Activated naive CD4-positive, alpha-beta T cell treated with anti-CD3 and anti-CD28 coated beads for 36 hours (primary cell): ENCODE results near the gene ANKRD13A. TPM values are rescaled to one million over a fixed set of nuclear protein-coding genes. Genes with fewer than 3 reads are reported as not detected.

Experiments
- CTCF ChIA-PET: fragments of 350-600 bp; sonication (Branson Sonifier 250); formaldehyde crosslinking; loops from one replicate; lab custom pipeline; 2021; ENCODE audit warnings: antibody characterized with exemption; lab: Charles Lee
- DNase-seq: peaks from one replicate; pipeline ENCODE4 v3.0.0-alpha.2; 2020
- H3K27ac Mint-ChIP-seq: one replicate; pipeline ENCODE4 v1.8.0; 2021; ENCODE audit warnings: mild to moderate bottlenecking, mixed read lengths
- H3K27me3 Mint-ChIP-seq: one replicate; pipeline ENCODE4 v1.8.0; 2021; ENCODE audit warnings: low read depth, mixed read lengths
- H3K36me3 Mint-ChIP-seq: one replicate; pipeline ENCODE4 v1.8.0; 2021; ENCODE audit warnings: low read depth, mixed read lengths
- H3K4me1 Mint-ChIP-seq: one replicate; pipeline ENCODE4 v1.8.0; 2021; ENCODE audit warnings: low read depth, mixed read lengths
- H3K4me3 Mint-ChIP-seq: one replicate; pipeline ENCODE4 v1.8.0; 2021; ENCODE audit warnings: mild to moderate bottlenecking, moderate library complexity, mixed read lengths
- H3K9me3 Mint-ChIP-seq: one replicate; pipeline ENCODE4 v1.8.0; 2021; ENCODE audit warnings: mixed read lengths
- intact Hi-C: fragments of 100-400 bp; cut with micrococcal nuclease; formaldehyde crosslinking; loops from one replicate; pipeline ENCODE4 v1.15.1; 2023
- total RNA-seq, 2 experiments: library from RNA; stranded (reverse); gene quantifications; one replicate each; pipeline ENCODE4 v1.2.3, GENCODE V29; 2021

The ANKRD13A gene
- total RNA-seq, 2 experiments from 2014 or later = 28.3 to 31.5 TPM

DNA sequence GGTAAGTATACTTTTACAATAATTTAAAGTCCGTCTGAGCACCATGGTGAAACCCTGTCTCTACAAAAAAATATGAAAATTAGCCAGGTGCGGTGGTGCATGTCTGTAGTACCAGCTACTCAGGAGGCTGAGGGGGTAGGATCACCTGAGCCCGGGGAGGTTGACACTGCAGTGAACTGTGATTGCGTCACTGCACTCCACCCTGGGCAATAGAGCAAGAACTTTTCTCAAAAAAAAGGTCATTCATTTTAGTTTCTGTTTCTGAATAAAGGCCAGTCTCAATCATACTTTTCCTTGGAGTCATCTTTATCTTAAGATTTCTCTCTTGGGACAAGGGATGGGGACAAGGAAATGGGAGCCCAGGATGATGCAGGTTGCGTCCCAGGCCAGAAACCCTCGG, 12.9 kb downstream of the ANKRD13A start:
- intact Hi-C loops = no loop called here
- no peaks in the 10 kb centered on the region for H3K27me3 Mint-ChIP-seq
- CTCF ChIA-PET = no interaction called here
- peaks cover 66% of the 10 kb centered on the region for H3K4me1 Mint-ChIP-seq
- H3K27ac Mint-ChIP-seq = no peak overlapping the region
- H3K36me3 Mint-ChIP-seq = peaks cover 20% of the 10 kb centered on the region
- no peak overlapping the region for H3K4me3 Mint-ChIP-seq
- H3K9me3 Mint-ChIP-seq = no peaks in the 10 kb centered on the region
- DNase-seq = no peak

DNA sequence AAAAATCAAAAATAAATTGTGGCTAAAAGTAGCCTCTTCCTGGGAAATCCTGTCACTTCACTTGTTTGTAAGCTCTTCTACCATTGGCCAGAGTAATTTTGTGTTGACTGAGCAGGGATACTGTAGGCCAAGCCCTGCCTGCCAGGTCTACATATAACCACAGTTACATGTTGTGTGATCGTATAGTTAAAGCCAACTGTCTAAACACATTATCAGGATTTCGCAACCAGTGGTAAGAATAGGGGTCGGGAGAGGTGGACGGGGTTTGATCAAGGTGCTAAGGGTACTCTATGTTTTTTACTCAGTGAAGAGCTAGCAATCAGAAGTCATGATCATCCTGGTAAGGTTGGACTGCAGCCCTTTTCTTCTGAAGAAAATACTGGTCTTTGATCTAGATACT, 13.4 kb downstream of the ANKRD13A start:
- Mint-ChIP-seq H3K4me1 (peaks cover 65% of the 10 kb centered on the region), H3K9me3 (no peaks in the 10 kb centered on the region), H3K27ac (peak overlapping the region; percentile 27), H3K4me3 (no peak overlapping the region), H3K36me3 (peaks cover 20% of the 10 kb centered on the region), H3K27me3 (no peaks in the 10 kb centered on the region)
- intact Hi-C loops = no loop called here
- DNase-seq = no peak
- CTCF ChIA-PET = interaction anchor here (1.0 kb wide), 1 partner anchor 45 kb away, joined by 3 read pairs; no protein-coding TSS in a partner anchor

DNA sequence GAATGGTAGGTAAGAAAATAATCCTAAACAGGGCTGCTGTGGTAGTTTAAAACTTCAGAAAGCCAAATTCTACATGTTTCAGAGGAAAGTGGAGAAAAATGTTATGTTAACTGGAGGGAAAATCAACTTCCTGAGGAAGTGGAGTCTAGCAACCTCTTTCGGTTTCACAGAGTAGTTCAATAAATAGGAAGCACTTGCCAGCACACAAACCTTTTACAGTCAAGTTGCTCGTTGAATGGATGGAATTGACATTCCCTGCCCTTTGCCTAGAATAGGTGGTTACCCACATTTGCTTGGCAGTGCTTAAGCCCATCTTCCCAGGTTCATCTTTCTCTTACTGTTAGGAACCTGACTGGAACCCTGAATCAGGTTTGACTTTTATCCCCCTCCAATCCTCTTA, 15.9 kb downstream of the ANKRD13A start:
- H3K4me1 Mint-ChIP-seq = peaks cover 42% of the 10 kb centered on the region
- intact Hi-C loops = loop anchor here (1.0 kb wide), 1 partner anchor 81 kb away; no protein-coding TSS in a partner anchor
- no peaks in the 10 kb centered on the region for H3K27me3 Mint-ChIP-seq
- DNase-seq = no peak
- CTCF ChIA-PET = interaction anchor here (0.7 kb wide), 1 partner anchor 9 kb away, joined by 4 read pairs; no protein-coding TSS in a partner anchor
- H3K27ac Mint-ChIP-seq = peak overlapping the region; percentile 20
- no peaks in the 10 kb centered on the region for H3K9me3 Mint-ChIP-seq
- H3K36me3 Mint-ChIP-seq = peaks cover 19% of the 10 kb centered on the region
- no peak overlapping the region for H3K4me3 Mint-ChIP-seq

DNA sequence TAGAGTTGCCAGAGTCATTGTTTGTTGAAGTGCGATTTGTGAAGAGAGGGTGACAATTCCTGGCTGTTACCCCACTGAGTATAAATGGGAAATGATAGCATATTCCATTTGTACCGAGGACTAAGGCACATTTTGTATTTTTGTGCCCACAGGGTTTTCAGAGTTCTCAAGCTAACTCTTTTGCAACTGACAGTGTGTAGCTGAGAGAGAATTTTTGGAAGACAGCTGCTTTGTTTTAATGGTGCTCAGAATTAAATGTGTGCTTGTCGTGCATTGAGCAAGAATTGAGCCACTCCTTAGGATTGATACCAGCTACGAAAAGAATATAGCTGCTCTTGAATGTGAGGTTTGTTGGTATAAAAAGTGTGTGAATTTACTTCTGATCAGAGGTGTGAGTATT, 21.7 kb downstream of the ANKRD13A start:
- DNase-seq = no peak
- H3K27ac Mint-ChIP-seq = no peak overlapping the region
- peaks cover 10% of the 10 kb centered on the region for H3K36me3 Mint-ChIP-seq
- no peak overlapping the region for H3K4me3 Mint-ChIP-seq
- intact Hi-C loops = no loop called here
- H3K4me1 Mint-ChIP-seq = peaks cover 13% of the 10 kb centered on the region
- no peaks in the 10 kb centered on the region for H3K27me3 Mint-ChIP-seq
- H3K9me3 Mint-ChIP-seq = no peaks in the 10 kb centered on the region
- CTCF ChIA-PET = no interaction called here

DNA sequence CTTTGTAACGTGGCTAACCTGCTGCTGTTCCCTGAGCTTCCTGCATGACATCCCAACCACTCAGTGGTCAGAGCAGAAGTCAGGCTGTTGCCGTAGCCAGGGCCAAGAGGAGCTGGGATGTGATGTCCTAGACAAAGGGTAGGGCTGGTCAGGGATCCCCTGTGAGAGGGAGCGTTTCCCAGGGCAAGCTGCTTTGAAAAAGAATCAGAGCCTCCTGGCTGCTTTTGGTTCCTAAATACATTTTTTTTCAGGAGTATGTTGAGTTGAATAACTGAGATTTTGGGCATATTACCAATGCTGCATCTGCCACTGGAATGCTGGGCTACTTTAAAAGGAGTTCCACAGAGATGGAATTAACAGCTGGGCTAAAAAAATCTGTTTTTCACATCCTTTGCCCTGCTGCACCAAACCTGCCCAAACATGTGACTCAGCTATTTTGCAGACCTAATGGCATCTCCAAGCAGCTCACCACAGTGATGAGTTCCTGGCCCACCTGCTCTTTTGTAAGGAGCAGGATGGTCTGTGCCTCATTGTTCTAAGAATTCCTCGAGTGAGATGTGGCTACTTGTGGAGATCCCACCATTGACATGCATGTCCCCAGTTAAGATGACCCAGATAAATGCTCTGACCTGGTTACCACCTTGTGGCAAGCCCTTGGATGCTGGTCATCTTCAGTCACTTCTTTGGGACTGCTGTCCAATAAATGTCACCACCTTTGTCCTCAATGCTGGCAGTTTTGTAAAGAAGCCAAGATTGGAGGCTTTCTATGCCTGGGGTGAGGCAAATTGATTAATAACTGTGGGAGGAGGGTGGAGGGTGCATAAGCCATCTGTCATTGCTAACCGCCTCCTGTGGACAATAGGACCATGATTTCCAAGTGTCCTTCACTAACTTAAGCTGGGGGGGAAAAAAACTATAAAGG, 24.1 kb downstream of the ANKRD13A start:
- CTCF ChIA-PET = interaction anchor here (0.7 to 1.5 kb wide), 5 partner anchors 10 to 408 kb away, joined by 3 to 6 read pairs (median 3); no protein-coding TSS in a partner anchor
- intact Hi-C loops = no loop called here
- no peak overlapping the region for H3K27ac Mint-ChIP-seq
- no peak for DNase-seq
- H3K27me3 Mint-ChIP-seq = no peaks in the 10 kb centered on the region
- peaks cover 21% of the 10 kb centered on the region for H3K4me1 Mint-ChIP-seq
- H3K4me3 Mint-ChIP-seq = no peak overlapping the region
- peaks cover 16% of the 10 kb centered on the region for H3K36me3 Mint-ChIP-seq
- H3K9me3 Mint-ChIP-seq = no peaks in the 10 kb centered on the region

DNA sequence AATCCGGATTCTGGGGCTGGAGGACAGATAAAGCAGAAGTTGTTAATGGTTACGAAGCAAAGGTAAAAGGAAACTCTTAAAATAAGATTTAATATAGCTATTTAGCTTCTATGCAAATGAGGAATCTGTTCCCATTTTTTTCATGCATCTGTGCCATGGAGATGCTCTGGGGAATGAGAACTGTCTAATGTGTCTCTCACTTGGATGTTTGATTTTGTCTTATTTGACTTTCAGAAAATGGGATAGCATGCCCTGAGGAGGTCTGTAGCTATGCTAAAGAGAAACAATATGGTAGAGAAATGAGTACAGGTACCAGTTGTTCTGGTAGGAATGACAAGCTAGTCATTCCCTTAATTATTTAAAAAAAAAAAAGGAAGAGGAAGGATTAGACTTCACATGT, 24.8 kb downstream of the ANKRD13A start:
- H3K27ac Mint-ChIP-seq = no peak overlapping the region
- DNase-seq = no peak
- CTCF ChIA-PET = interaction anchor here (0.6 to 1.5 kb wide), 7 partner anchors 8 to 408 kb away, joined by 3 to 4 read pairs (median 3); no protein-coding TSS in a partner anchor
- H3K4me1 Mint-ChIP-seq = peaks cover 21% of the 10 kb centered on the region
- intact Hi-C loops = no loop called here
- H3K9me3 Mint-ChIP-seq = no peaks in the 10 kb centered on the region
- no peaks in the 10 kb centered on the region for H3K27me3 Mint-ChIP-seq
- H3K36me3 Mint-ChIP-seq = peaks cover 18% of the 10 kb centered on the region
- no peak overlapping the region for H3K4me3 Mint-ChIP-seq

DNA sequence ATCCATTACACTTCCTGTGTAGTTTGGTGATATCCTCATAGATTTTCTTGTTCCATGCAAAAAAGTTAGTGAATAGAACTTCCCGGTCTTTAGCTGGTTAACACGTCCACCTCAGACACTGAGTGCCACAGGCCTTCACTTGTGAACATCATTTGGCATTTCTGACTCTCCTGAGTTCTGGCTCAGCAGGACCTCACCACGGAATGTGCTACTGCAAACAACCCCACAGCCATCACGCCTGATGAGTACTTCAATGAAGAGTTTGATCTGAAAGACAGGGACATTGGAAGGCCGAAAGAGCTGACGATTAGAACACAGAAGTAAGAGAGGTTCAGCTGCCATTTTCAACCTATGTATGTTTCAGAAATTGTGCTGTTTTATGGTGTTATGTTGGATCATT, 29.1 kb downstream of the ANKRD13A start:
- intact Hi-C loops = no loop called here
- H3K4me1 Mint-ChIP-seq = peaks cover 24% of the 10 kb centered on the region
- no peak overlapping the region for H3K4me3 Mint-ChIP-seq
- peak overlapping the region; percentile 19 for H3K27ac Mint-ChIP-seq
- CTCF ChIA-PET = interaction anchor here (1.1 kb wide), 1 partner anchor 24 kb away, joined by 4 read pairs; no protein-coding TSS in a partner anchor
- no peaks in the 10 kb centered on the region for H3K27me3 Mint-ChIP-seq
- DNase-seq = no peak
- no peaks in the 10 kb centered on the region for H3K9me3 Mint-ChIP-seq
- peaks cover 17% of the 10 kb centered on the region for H3K36me3 Mint-ChIP-seq

DNA sequence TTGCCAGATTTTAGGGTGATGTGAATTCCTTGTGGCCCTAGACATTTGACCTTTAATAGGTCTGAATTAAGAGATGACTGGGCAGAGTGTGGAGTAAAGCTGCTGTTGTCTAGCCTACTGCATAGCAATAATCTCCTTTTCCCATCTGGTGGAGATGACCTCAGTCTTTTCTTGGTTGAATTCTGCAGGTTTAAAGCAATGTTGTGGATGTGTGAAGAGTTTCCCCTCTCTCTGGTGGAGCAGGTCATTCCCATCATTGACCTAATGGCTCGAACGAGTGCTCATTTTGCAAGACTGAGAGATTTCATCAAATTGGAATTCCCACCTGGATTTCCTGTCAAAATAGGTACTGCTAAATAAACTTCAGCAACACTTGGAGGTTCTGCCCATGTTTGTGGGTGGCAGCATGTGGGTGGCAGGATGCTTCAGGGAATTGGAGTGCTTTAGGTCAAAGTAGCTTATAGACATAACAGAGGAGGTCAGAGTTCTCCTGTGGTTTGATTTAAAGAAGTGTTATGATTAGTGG, 30.1 kb downstream of the ANKRD13A start:
- Mint-ChIP-seq H3K36me3 (peaks cover 21% of the 10 kb centered on the region), H3K27ac (no peak overlapping the region)
- CTCF ChIA-PET = interaction anchor here (0.5 to 1.1 kb wide), 2 partner anchors 25 to 576 kb away, joined by 3 to 4 read pairs; no protein-coding TSS in a partner anchor

DNA sequence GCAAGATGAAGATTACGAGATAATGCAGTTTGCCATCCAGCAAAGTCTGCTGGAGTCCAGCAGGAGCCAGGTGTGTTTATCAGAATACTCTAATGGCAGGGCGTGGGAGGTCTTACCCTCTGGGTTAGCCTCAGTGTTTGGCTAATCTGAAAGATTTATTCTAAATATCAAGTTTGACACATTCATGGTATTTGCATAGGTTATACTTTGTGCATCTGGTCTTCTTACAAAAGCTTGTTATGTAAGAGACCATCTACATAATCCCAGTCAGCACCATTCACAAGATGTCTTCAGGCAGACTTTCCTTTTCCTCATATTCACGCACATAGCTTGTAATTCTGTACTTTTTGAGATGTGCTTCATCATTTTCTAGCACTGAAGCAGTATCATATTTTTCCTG, 34.7 kb downstream of the ANKRD13A start:
- no peaks in the 10 kb centered on the region for H3K27me3 Mint-ChIP-seq
- intact Hi-C loops = no loop called here
- no peaks in the 10 kb centered on the region for H3K9me3 Mint-ChIP-seq
- H3K4me3 Mint-ChIP-seq = no peak overlapping the region
- H3K4me1 Mint-ChIP-seq = peaks cover 8% of the 10 kb centered on the region
- H3K36me3 Mint-ChIP-seq = peaks cover 21% of the 10 kb centered on the region
- DNase-seq = no peak
- H3K27ac Mint-ChIP-seq = no peak overlapping the region
- CTCF ChIA-PET = interaction anchor here (0.6 kb wide), 1 partner anchor 9 kb away, joined by 3 read pairs; no protein-coding TSS in a partner anchor

More for the DNA sequence above, 30.1 kb downstream of the ANKRD13A start:
- Mint-ChIP-seq H3K9me3 (no peaks in the 10 kb centered on the region), H3K4me3 (no peak overlapping the region), H3K4me1 (peaks cover 18% of the 10 kb centered on the region), H3K27me3 (no peaks in the 10 kb centered on the region)
- intact Hi-C loops = no loop called here
- no peak for DNase-seq

DNA sequence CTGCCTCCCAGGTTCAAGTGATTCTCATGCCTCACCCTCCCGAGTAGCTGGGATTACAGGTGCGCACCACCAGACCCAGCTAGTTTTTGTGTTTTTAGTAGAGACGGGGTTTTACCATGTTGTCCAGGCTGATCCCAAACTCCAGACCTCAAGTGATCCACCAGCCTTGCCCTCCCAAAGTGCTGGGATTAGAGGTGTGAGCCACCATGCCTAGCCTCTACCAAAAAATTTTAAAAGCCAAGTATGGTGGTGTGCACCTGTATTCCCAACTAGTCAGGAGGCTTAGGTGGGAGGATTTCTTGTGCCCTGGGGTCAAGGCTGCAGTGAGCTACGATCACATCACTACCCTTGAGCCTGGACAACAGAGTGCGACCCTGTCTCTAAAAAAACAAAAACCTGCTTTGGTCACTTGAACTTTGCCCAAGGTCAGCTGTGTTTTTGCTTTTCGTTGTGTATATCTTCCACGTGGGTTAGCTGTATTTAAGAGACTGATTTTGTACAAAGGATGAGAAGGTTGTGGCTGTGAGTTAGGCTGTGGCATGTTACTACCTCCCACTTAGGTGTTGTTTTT, 36.4 kb downstream of the ANKRD13A start:
- H3K4me3 Mint-ChIP-seq = no peak overlapping the region
- H3K27ac Mint-ChIP-seq = no peak overlapping the region
- CTCF ChIA-PET = interaction anchor here (0.5 to 0.9 kb wide), 4 partner anchors 31 to 230 kb away, joined by 3 to 4 read pairs (median 3); no protein-coding TSS in a partner anchor
- H3K4me1 Mint-ChIP-seq = peaks cover 22% of the 10 kb centered on the region
- no peak for DNase-seq
- H3K9me3 Mint-ChIP-seq = no peaks in the 10 kb centered on the region
- H3K27me3 Mint-ChIP-seq = no peaks in the 10 kb centered on the region
- intact Hi-C loops = no loop called here
- peaks cover 17% of the 10 kb centered on the region for H3K36me3 Mint-ChIP-seq

DNA sequence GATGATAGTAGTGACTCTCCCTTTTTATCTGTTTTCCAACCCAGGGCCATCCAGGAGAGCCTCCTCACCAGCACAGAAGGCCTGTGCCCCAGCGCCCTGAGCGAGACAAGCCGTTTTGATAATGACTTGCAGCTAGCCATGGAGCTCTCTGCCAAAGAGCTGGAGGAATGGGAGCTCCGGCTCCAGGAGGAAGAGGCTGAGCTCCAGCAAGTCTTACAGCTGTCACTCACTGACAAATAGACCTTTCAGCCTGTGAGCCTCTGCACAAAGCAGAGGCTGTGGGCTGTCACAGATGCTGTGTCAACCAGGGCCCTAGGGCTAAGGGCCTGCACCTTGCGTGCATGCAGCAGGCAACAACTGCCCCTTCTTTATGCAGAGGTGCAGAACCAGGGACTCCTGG, 38.1 kb downstream of the ANKRD13A start:
- H3K4me1 Mint-ChIP-seq = peaks cover 30% of the 10 kb centered on the region
- no peak overlapping the region for H3K27ac Mint-ChIP-seq
- H3K36me3 Mint-ChIP-seq = peaks cover 18% of the 10 kb centered on the region
- H3K4me3 Mint-ChIP-seq = no peak overlapping the region
- CTCF ChIA-PET = interaction anchor here (1.0 to 1.5 kb wide), 2 partner anchors 11 to 97 kb away, joined by 3 to 4 read pairs; no protein-coding TSS in a partner anchor
- H3K27me3 Mint-ChIP-seq = no peaks in the 10 kb centered on the region
- DNase-seq = no peak
- no peaks in the 10 kb centered on the region for H3K9me3 Mint-ChIP-seq
- intact Hi-C loops = no loop called here

DNA sequence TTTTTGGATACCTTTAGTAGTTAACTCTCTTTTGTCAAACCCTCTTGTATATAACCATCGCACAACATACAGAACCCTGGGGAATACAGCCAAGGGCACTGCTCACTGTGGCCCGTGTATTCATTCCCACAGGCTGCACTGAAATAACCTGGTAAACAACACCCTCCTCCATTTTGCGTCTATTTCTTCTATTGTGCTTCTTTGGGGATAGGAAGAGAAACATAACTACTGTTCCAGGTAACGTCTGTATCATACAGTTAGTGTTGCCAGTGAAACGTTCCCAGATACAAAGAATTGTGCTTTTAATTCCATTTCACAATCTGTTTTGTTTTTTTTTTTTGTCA, 39.5 kb downstream of the ANKRD13A start:
- no peak overlapping the region for H3K4me3 Mint-ChIP-seq

More for the DNA sequence above, 39.5 kb downstream of the ANKRD13A start:
- Mint-ChIP-seq H3K9me3 (no peaks in the 10 kb centered on the region), H3K4me1 (peaks cover 37% of the 10 kb centered on the region), H3K27me3 (no peaks in the 10 kb centered on the region), H3K36me3 (peaks cover 15% of the 10 kb centered on the region), H3K27ac (peak overlapping the region; percentile 89)
- CTCF ChIA-PET = no interaction called here
- DNase-seq = no peak
- intact Hi-C loops = no loop called here
